ENCODE results near the gene TCAIM. TPM values are rescaled to one million over a fixed set of nuclear protein-coding genes. Genes with fewer than 3 reads are reported as not detected.

Gene TCAIM
- total and polyA plus RNA-seq, 10 of the 15 experiments (the other 5 are each of a cell fraction or from before 2014, with no cell fraction given), result 14.5 to 22.9 (median 17.8) TPM

- TF ChIP-seq NKRF (conservative IDR thresholded peaks at IDR 0.05) (no peak), YY1 (IDR thresholded peaks at IDR 0.05; ENCODE audit: low read depth, low read length) (no peak), FOS (IDR thresholded peaks at IDR 0.05; ENCODE audit: borderline replicate concordance, extremely low read depth, insufficient read length) (no peak), SUPT20H (IDR thresholded peaks at IDR 0.05; ENCODE audit: borderline replicate concordance, control insufficient read depth, low read depth, low read length) (no peak), SP1 (IDR thresholded peaks at IDR 0.05; ENCODE audit: low read depth, low read length) (no peak), WRNIP1 (IDR thresholded peaks at IDR 0.05; ENCODE audit: borderline replicate concordance, low read depth, low read length) (no peak), SIN3A (IDR thresholded peaks at IDR 0.05; ENCODE audit: low read depth, low read length) (no peak), HDAC2 (IDR thresholded peaks at IDR 0.05) (no peak), USF1 (IDR thresholded peaks at IDR 0.05; ENCODE audit: borderline replicate concordance, extremely low read length, insufficient read depth, low read depth, low read length) (no peak), SREBF2 (IDR thresholded peaks at IDR 0.05; ENCODE audit: low read length) (no peak), EGR1 (IDR thresholded peaks at IDR 0.05; ENCODE audit: borderline replicate concordance in 1 of 2, low read depth in 2 of 2, low read length in 2 of 2) (no peak), MTA2 (IDR thresholded peaks at IDR 0.05; ENCODE audit: low read depth) (no peak), ZNF384 (IDR thresholded peaks at IDR 0.05; ENCODE audit: borderline replicate concordance, low read depth, low read length) (no peak), IKZF2 (IDR thresholded peaks at IDR 0.05) (no peak), RFX5 (IDR thresholded peaks at IDR 0.05; ENCODE audit: low read depth, low read length) (no peak), DPF2 (IDR thresholded peaks at IDR 0.05) (no peak), RAD21 (IDR thresholded peaks at IDR 0.05; ENCODE audit: insufficient read depth, low read depth, low read length) (no peak), ZBTB33 (IDR thresholded peaks at IDR 0.05) (no peak), RAD51 (IDR thresholded peaks at IDR 0.05) (no peak), RB1 (IDR thresholded peaks at IDR 0.05; ENCODE audit: borderline replicate concordance) (no peak)
- no peak overlapping the region for H3K4me2 ChIP-seq (ENCODE audit: control insufficient read depth, insufficient read depth)
- ATAC-seq (no peak), FAIRE-seq (no peak), DNase-seq (ENCODE audit: low read depth, low spot score) (no peak)
- H3K9ac ChIP-seq (ENCODE audit: control insufficient read depth, insufficient read depth, low read length), result no peak overlapping the region
- H3K27me3 ChIP-seq (replicated peaks in 1 of 2; ENCODE audit: control insufficient read depth in 2 of 2, insufficient read depth in 2 of 2, low read length in 1 of 2), result no peaks in the 10 kb centered on the region; a peak in 1 of 4 replicates
- ChIA-PET SMC1A (ENCODE audit: uncharacterized antibody, unreplicated experiment) (no interaction called here), RAD21 (ENCODE audit: unreplicated experiment) (no interaction called here), CTCF (interaction anchor here (0.9 kb wide), 1 partner anchor 41 kb away, joined by 3 read pairs; no protein-coding TSS in a partner anchor), POLR2A (interaction anchor here (0.5 kb wide), 1 partner anchor 357 kb away, joined by 4 read pairs; no protein-coding TSS in a partner anchor)
- H2AFZ ChIP-seq (ENCODE audit: control insufficient read depth, low read depth, low read length), result no peak overlapping the region
- H3K4me1 ChIP-seq (ENCODE audit: control insufficient read depth, insufficient read depth, low read length), result no peaks in the 10 kb centered on the region
- no TSS peak for BruUV-seq (replicated peaks)
- H3K27ac ChIP-seq (ENCODE audit: control insufficient read depth, insufficient read depth), result no peak overlapping the region
- H3K4me3 ChIP-seq, result no peak overlapping the region
- H3K79me2 ChIP-seq (ENCODE audit: control insufficient read depth, insufficient read depth, low read length), result no peaks in the 10 kb centered on the region
- no peaks in the 10 kb centered on the region for H4K20me1 ChIP-seq (ENCODE audit: control insufficient read depth, insufficient read depth)
- no peaks in the 10 kb centered on the region for H3K36me3 ChIP-seq (ENCODE audit: control insufficient read depth in 2 of 2, insufficient read depth in 2 of 2, low read length in 1 of 2)
- H3K9me3 ChIP-seq (replicated peaks; ENCODE audit: control insufficient read depth, insufficient read depth, low read length), result no peaks in the 10 kb centered on the region
- intact Hi-C loops (cut with micrococcal nuclease; ENCODE audit: unreplicated experiment) (no loop called here), in situ Hi-C loops (cut with MboI) (no loop called here)
Measured at GRCh38 chr3:44329946-44330345, 8.6 kb upstream of the TCAIM start.

All from GM12878 (cell line).